ENCODE results near the gene GALNT14. TPM values are rescaled to one million over a fixed set of nuclear protein-coding genes. Genes with fewer than 3 reads are reported as not detected.

GALNT14 gene
- 10.3 and 13.7 TPM in 2 replicates for total RNA-seq (2021; fragmentation: NEBNext Ultra II Directional; extraction: Animal tissue kit (Norgen Biotek cat#: 25700))
- 12.6 and 13.0 TPM in 2 replicates for polyA plus RNA-seq (2011; rRNA removed)
- 13.1 TPM for polyA plus RNA-seq (2011; cell fraction: cytosol; rRNA removed)
- 23.3 TPM for polyA plus RNA-seq (2011; cell fraction: nucleus; rRNA removed)
- 12.9 to 14.8 TPM (median 13.4 TPM) in 4 replicates for polyA plus RNA-seq (2012, experiment 1 of 2)
- polyA plus RNA-seq (2012, experiment 2 of 2): 9.4 TPM
- polyA plus RNA-seq (2013, experiment 1 of 2): 9.8 TPM
- polyA plus RNA-seq (2013, experiment 2 of 2): 11.3 TPM
- 22.0 and 28.4 TPM in 2 replicates for polyA minus RNA-seq (2011; rRNA and poly(A)+ RNA removed)
- polyA minus RNA-seq (2011; cell fraction: cytosol; rRNA and poly(A)+ RNA removed): 13.0 TPM
- 17.2 TPM for polyA minus RNA-seq (2011; cell fraction: nucleus; rRNA and poly(A)+ RNA removed)
- long read RNA-seq, experiment 1, partial matches to known transcripts: 1 of 4 reads
- long read RNA-seq, experiment 1, other reads (novel, unspliced or antisense): 1 of 4 reads
- long read RNA-seq, experiment 2, partial matches to known transcripts: 2 of 2 reads
- long read RNA-seq, experiment 2, other reads (novel, unspliced or antisense): 0 of 2 reads

GRCh38 chr2:31138037-31138962 lies at the start of gene GALNT14:
GALNT14 (minus strand) TSS chr2:31138440; CDS start chr2:31138086, 354 bp downstream.
- Histone ChIP-seq H4K91ac (replicated peaks; ENCODE audit: insufficient read length, low read length) (no peak within 1 kb of the TSS), H2AFZ (ENCODE audit: low read length) (peak within 1 kb of the TSS; percentile 94), H3K9ac (replicated peaks in 1 of 4; ENCODE audit: extremely low read depth in 1 of 4, low read depth in 3 of 4, low read length in 3 of 4) (peak within 1 kb of the TSS in 1 of 4 experiments; percentile 68; a peak in 3 of 7 replicates), H3K23me2 (ENCODE audit: low read depth, low read length) (peaks cover 14% of the 10 kb centered on the region; the same call in 1 of the 2 replicates), H3K4ac (replicated peaks; ENCODE audit: insufficient read length, low read depth, low read length) (no peak within 1 kb of the TSS), H4K8ac (ENCODE audit: extremely low read depth, insufficient read depth, low read length) (peak within 1 kb of the TSS; percentile 92), H4K20me1 (replicated peaks in 1 of 2; ENCODE audit: control insufficient read depth in 1 of 2, insufficient read depth in 2 of 2, low read length in 2 of 2) (peaks cover 2 to 5% of the 10 kb centered on the region in 2 experiments), H3K79me2 (ENCODE audit: control insufficient read depth in 1 of 2, insufficient read depth in 2 of 2, low read length in 2 of 2) (no peaks in the 10 kb centered on the region), H2BK15ac (ENCODE audit: low read length) (peak within 1 kb of the TSS; percentile 46; the same call in 1 of the 2 replicates), H2BK12ac (ENCODE audit: low read depth, low read length) (no peak within 1 kb of the TSS; the same call in 1 of the 2 replicates), H3K27ac (ENCODE audit: low read depth, low read length) (no peak within 1 kb of the TSS), H3K14ac (ENCODE audit: insufficient read length) (no peak within 1 kb of the TSS), H2BK20ac (ENCODE audit: low read length) (no peak within 1 kb of the TSS), H3K27me3 (replicated peaks in 1 of 4; ENCODE audit: control insufficient read depth in 3 of 4, extremely low read depth in 1 of 4, insufficient read depth in 3 of 4, low read length in 3 of 4) (peaks cover 13 to 50% (median 46%) of the 10 kb centered on the region in 4 experiments), H2AK5ac (ENCODE audit: low read depth, low read length) (no peak within 1 kb of the TSS), H3K9me3 (ENCODE audit: insufficient read depth in 2 of 2, low read depth in 1 of 2, low read length in 1 of 2) (no peaks in the 10 kb centered on the region), H3K4me3 (ENCODE audit: extremely low read depth in 1 of 4, insufficient read depth in 2 of 4, low read depth in 3 of 4, low read length in 4 of 4) (peak within 1 kb of the TSS; percentile 33 to 63 (median 43)), H3K79me1 (ENCODE audit: low read depth, low read length) (no peaks in the 10 kb centered on the region), H3K4me2 (ENCODE audit: insufficient read depth in 1 of 2, low read depth in 2 of 2, low read length in 2 of 2) (peak within 1 kb of the TSS; percentile 81 to 85), H3K23ac (ENCODE audit: insufficient read length) (no peak within 1 kb of the TSS), H4K5ac (ENCODE audit: insufficient read length, low read depth, low read length) (peak within 1 kb of the TSS; percentile 31), H2BK120ac (replicated peaks; ENCODE audit: low read depth, low read length) (no peak within 1 kb of the TSS), H3K36me3 (ENCODE audit: control insufficient read depth in 2 of 4, insufficient read depth in 4 of 4, low read length in 3 of 4) (no peaks in the 10 kb centered on the region), H3K4me1 (replicated peaks in 1 of 4; ENCODE audit: control insufficient read depth in 3 of 4, insufficient read depth in 4 of 4, low read length in 3 of 4) (peaks cover 0 to 5% (median 5%) of the 10 kb centered on the region in 4 experiments; a peak in 4 of 7 replicates), H3K18ac (ENCODE audit: extremely low read depth, low read length) (peak within 1 kb of the TSS; percentile 25), H2BK5ac (ENCODE audit: low read depth, low read length) (no peak within 1 kb of the TSS), H3K56ac (replicated peaks; ENCODE audit: insufficient read length, low read depth, low read length) (no peak within 1 kb of the TSS)
- POLR2A ChIA-PET (ENCODE audit: partially characterized antibody): interaction anchor here (1.0 kb wide), 1 partner anchor 33 kb away, joined by 4 read pairs; no protein-coding TSS in a partner anchor
- FAIRE-seq (no peak), DNase-seq (ENCODE audit: low read depth in 1 of 2, low spot score in 2 of 2) (peak; percentile 33 to 86)
- WGBS, 2 experiments (ENCODE audit: extremely low coverage in 1 of 2, insufficient coverage in 1 of 2, insufficient read length in 1 of 2, insufficient replicate concordance in 2 of 2, low coverage in 1 of 2, low lambda C conversion rate in 2 of 2, missing lambda C conversion rate in 1 of 2): 1% methylated on average over 36 of the region's 95 CpGs; no CpG with 5 or more reads in 1 of the 2 experiments
- CTCF ChIA-PET (ENCODE audit: partially characterized antibody): interaction anchor here (0.9 to 5.6 kb wide), 16 partner anchors 9 to 430 kb away, joined by 3 to 40 read pairs (median 4); partner anchors contain the start of gene EHD3
- TF ChIP-seq KDM1A (IDR thresholded peaks at IDR 0.05; ENCODE audit: borderline replicate concordance, low read length): 0 out of 2 replicates have a peak, but pooled peaks have one; percentile 25
- TF ChIP-seq, protein P1, sequence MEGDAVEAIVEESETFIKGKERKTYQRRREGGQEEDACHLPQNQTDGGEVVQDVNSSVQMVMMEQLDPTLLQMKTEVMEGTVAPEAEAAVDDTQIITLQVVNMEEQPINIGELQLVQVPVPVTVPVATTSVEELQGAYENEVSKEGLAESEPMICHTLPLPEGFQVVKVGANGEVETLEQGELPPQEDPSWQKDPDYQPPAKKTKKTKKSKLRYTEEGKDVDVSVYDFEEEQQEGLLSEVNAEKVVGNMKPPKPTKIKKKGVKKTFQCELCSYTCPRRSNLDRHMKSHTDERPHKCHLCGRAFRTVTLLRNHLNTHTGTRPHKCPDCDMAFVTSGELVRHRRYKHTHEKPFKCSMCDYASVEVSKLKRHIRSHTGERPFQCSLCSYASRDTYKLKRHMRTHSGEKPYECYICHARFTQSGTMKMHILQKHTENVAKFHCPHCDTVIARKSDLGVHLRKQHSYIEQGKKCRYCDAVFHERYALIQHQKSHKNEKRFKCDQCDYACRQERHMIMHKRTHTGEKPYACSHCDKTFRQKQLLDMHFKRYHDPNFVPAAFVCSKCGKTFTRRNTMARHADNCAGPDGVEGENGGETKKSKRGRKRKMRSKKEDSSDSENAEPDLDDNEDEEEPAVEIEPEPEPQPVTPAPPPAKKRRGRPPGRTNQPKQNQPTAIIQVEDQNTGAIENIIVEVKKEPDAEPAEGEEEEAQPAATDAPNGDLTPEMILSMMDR (IDR thresholded peaks at IDR 0.05; ENCODE audit: control extremely low read depth in 1 of 3, insufficient read depth in 1 of 3, low read depth in 1 of 3, low read length in 3 of 3): peak; percentile 41 to 57 (median 47)
- TF ChIP-seq RNF2 (IDR thresholded peaks at IDR 0.05; ENCODE audit: borderline replicate concordance, low read depth, low read length, missing control alignments, poor library complexity, severe bottlenecking): peak; percentile 60
- no peak for TF ChIP-seq CBX8 (IDR thresholded peaks at IDR 0.05; ENCODE audit: borderline replicate concordance, low read depth, low read length)

Data from H1 (cell line).